Putamen (tissue), 1 donor: ENCODE measurements around the gene SLC38A5.

Source experiments
- DNase-seq: peaks from one replicate; pipeline ENCODE4 v3.0.0-alpha.2; 2016; ENCODE audit warnings: low spot score

The SLC38A5 gene

GRCh38 chrX:48491809-48492208, 21.7 kb upstream of the SLC38A5 start:
- no peak for DNase-seq

- no peak for DNase-seq
These were observed 20.6 kb upstream of the SLC38A5 start for GRCh38 chrX:48490661-48491060.

- no peak for DNase-seq
These were observed 19.8 kb upstream of the SLC38A5 start for GRCh38 chrX:48489892-48490291.

- no peak for DNase-seq
These were observed 19.2 kb upstream of the SLC38A5 start for GRCh38 chrX:48489296-48489695.

- no peak for DNase-seq
These were observed 18.0 kb upstream of the SLC38A5 start for GRCh38 chrX:48488034-48488433.

DNA sequence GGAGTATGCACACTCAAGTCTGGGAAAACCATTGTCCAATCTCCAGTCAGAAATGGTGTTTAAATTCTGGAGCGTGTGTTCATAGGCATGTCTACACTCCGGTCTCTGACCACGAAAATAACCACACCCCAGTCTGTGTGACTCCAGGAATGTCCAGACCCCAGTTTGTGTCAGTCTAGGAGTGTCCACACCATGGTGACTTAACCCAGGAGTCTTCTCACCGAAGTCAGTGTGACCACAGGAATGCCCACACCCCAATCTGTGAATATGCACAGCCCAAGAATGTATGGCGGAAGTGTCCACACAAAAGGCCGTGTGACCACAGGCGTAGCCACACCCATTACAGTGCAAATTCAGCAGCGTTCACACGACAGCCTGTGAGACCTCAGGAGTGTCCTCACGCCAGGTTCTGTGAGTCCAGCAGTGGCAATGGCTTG, 17.3 kb upstream of the SLC38A5 start:
- no peak for DNase-seq

DNA sequence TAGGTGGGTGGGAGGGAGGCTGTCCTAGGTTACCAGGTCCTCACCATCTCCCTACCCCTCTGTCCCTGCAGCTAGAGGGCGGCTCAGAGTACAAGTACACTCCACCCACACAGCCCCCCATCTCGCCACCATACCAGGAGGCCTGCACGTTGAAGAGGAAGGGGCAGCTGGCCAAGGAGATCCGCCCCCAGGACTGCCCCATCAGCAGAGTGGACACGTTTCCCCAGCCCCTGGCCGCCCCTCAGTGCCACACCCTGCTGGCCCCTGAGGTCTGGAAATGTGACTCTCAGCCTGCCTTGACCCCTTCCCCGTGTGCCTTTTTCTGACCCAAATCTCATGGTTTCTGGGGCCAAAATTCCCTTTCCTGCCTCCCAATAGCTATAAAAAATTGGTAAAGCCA, 12.5 kb upstream of the SLC38A5 start:
- no peak for DNase-seq

GRCh38 chrX:48480583-48480982, 10.5 kb upstream of the SLC38A5 start:
- peak; percentile 61 for DNase-seq

DNA sequence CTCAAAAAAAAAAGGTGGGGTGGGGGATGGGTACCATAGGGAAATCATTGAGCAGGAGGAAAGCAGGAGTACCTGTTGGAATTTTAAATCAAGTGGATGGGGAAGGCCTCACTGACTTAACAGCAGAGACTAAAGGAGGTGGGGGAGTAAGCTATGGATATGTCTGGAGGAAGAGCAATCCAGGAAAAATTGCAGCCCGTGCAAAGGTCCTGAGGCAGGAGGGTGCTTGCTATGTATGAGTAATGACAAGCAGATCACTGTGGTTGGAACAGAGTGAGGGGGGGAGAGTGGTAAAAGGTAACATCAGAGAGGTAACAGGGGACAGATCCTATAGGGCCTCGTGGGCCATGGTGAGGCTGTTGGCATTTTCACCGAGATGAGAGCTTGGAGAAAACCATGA, 10.1 kb upstream of the SLC38A5 start:
- DNase-seq = no peak

DNA sequence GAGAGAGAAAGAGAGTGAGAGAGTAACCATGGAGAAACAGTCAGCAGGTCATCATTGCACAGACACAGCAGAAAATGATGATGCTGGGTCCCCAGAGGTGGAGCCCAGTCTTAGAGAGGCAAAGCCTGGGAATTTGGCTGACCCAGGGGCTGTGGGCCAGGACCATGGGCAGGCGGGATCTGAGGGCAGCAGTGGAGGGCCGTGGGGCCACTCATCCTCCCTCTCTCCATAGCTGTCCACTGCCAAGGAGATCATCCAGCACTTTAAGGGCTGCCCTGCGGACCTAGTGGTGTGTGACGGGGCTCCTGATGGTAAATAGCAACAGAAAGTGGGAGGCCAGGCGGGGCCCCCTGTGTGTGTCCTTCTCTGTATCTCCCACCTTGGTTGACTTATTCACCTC, 8.7 kb upstream of the SLC38A5 start:
- DNase-seq = no peak

DNA sequence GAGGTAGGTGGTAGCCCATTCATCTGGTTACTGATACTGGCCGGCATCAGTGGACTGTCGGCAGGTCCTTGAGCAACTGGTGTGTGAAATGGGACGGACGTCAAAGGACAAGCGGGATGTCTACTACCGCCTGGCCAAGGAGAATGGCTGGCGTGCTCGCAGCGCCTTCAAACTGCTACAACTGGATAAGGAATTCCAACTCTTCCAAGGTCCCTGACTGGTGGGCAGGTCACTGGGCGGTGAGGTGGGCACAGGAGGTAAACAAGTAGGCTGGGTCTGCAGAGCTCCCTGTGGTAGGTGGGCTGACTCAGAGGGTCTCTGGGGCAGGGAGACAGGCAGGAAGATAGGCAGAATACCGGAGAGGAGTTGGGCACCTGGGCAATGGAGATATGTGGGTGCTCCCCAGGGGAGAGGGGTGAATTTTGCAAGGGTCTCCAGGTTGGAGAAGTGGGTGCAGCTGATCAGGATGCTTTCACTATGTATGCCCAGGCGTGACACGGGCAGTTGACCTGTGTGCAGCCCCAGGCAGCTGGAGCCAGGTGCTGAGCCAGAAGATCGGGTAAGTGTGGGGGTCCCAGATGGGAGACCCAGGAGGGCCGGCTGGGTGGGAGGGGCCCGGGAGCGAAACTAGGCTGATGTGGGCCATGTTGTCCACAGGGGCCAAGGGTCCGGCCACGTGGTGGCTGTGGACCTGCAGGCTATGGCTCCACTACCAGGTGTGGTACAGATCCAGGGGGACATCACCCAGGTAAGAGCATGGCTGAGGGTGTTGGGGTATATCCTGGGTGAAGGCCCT, 8.1 kb upstream of the SLC38A5 start:
- no peak for DNase-seq

- no peak for DNase-seq
These were observed 6.9 kb upstream of the SLC38A5 start for GRCh38 chrX:48476919-48477318.

GRCh38 chrX:48475774-48476577, 5.9 kb upstream of the SLC38A5 start, which contains the start of gene FTSJ1:
Gene FTSJ1 (plus strand): TSS chrX:48476199. CDS start chrX:48478048, 1,849 bp downstream.
- peak; percentile 94 for DNase-seq

DNA sequence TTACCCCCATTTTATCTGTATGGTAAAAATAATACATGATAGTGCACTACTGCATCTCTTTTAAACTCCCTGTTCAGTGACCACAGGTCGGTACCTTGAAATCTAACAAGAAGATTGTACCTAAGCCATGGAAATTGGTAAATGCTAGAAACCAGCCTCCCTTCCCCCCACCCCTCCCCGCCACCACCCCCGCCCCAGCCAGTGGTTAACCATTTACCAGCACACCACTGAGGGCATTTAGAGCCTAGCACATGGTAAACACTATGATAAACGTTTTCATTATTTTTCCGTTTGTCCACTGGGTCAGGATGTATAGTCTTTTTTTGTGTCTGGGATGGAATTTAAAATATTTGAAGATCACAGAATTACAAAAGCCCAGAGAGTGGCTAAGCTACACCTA, 5.2 kb upstream of the SLC38A5 start:
- no peak for DNase-seq

- DNase-seq = no peak
These were observed 4.5 kb upstream of the SLC38A5 start for GRCh38 chrX:48474581-48474980.

DNA sequence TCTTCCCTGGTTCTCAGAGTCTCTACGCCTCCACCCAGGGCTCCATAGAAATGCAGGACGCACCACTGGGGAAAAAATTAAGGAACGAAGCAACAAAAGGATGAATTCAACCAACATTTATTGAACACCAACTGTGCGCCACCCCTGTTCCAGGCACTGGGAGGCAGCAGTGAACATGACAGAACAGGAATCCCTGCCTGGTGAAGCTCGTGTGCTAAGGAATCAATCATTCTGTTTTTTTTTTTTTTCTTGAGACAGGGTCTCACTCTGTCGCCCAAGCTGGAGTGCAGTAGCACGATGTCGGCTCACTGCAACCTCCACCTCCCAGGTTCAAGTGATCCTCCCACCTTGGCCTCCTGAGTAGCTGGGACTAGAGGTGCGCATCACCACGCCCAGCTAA, 4.1 kb upstream of the SLC38A5 start:
- no peak for DNase-seq

- DNase-seq = no peak
These were observed 3.6 kb upstream of the SLC38A5 start for GRCh38 chrX:48473704-48473990.

GRCh38 chrX:48472851-48473703, 3.0 kb upstream of the SLC38A5 start:
- DNase-seq = no peak

GRCh38 chrX:48472225-48472624, 2.2 kb upstream of the SLC38A5 start:
- DNase-seq = no peak

DNA sequence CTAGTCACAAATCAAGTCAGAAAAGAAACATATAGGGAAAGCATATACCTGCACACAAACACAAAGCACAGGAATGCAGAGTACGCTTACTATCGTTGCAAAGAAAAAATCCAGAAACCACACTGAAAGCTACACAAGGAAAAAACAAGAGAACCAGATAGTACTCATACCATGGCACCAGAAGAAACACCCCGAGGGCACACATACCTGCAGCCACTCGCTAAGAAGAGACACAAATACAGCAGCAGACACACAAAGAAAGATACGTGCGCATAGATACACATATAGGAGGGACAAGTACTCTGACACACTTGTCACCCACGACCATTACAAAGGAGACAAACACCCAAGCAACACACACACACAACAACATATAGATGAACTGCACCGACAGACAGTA, 1.4 kb upstream of the SLC38A5 start:
- DNase-seq = no peak

DNA sequence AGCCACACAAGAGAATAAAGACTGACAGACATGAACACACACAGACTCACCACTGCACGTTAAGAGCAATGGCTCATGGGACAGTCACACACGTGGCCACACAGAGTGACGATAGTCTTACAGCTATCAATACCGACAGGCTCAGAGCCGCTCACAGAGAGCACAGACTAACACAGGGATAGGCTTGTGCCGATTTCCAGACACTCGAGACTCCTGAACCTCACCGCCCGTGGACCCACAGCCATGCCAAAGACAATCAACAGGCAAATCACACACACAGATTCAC, 716 bp upstream of the SLC38A5 start:
- DNase-seq = no peak
